Measurements from ENCODE around the gene CHM. TPM values are rescaled to one million over a fixed set of nuclear protein-coding genes. Genes with fewer than 3 reads are reported as not detected.
"Not testable (repeated sequence)": the region's sequence is repeated elsewhere in the genome, so short reads cannot be mapped to it uniquely, and the experiment has no call there.

The CHM gene
- total RNA-seq, 2 experiments from 2014 or later = 12.5 to 19.3 TPM

GRCh38 chrX:85916656-85917280, 130.6 kb downstream of the CHM start:
- H3K36me3 Mint-ChIP-seq = peaks cover 16% of the 10 kb centered on the region
- H3K27me3 Mint-ChIP-seq; H3K4me1 Mint-ChIP-seq; H3K27ac Mint-ChIP-seq; CTCF ChIA-PET; H3K9me3 Mint-ChIP-seq (ENCODE audit: low read depth); ATAC-seq; H3K4me3 Mint-ChIP-seq; DNase-seq: not testable (repeated sequence)

- DNase-seq (no peak), ATAC-seq (no peak)
- Mint-ChIP-seq H3K4me1 (no peaks in the 10 kb centered on the region), H3K27me3 (no peaks in the 10 kb centered on the region), H3K36me3 (peaks cover 15% of the 10 kb centered on the region), H3K27ac (no peak overlapping the region), H3K9me3 (ENCODE audit: low read depth) (peaks cover 6% of the 10 kb centered on the region), H3K4me3 (no peak overlapping the region)
- CTCF ChIA-PET = no interaction called here
Measured at GRCh38 chrX:85914431-85914830, 132.9 kb downstream of the CHM start.

- Mint-ChIP-seq H3K36me3 (peaks cover 4% of the 10 kb centered on the region), H3K27me3 (no peaks in the 10 kb centered on the region), H3K9me3 (ENCODE audit: low read depth) (no peaks in the 10 kb centered on the region), H3K27ac (no peak overlapping the region), H3K4me3 (no peak overlapping the region), H3K4me1 (no peaks in the 10 kb centered on the region)
- CTCF ChIA-PET = no interaction called here
- ATAC-seq (no peak), DNase-seq (no peak)
Measured at GRCh38 chrX:85907316-85907715, 140.0 kb downstream of the CHM start.

- Mint-ChIP-seq H3K4me1 (no peaks in the 10 kb centered on the region), H3K9me3 (ENCODE audit: low read depth) (no peaks in the 10 kb centered on the region), H3K36me3 (peaks cover 3% of the 10 kb centered on the region), H3K4me3 (no peak overlapping the region), H3K27ac (no peak overlapping the region), H3K27me3 (no peaks in the 10 kb centered on the region)
- DNase-seq = no peak
- CTCF ChIA-PET = no interaction called here
- no peak for ATAC-seq
Measured at GRCh38 chrX:85906399-85906798, 141.0 kb downstream of the CHM start.

GRCh38 chrX:85905851-85906250, 141.5 kb downstream of the CHM start:
- Mint-ChIP-seq H3K27ac (no peak overlapping the region), H3K36me3 (peaks cover 3% of the 10 kb centered on the region), H3K4me1 (no peaks in the 10 kb centered on the region), H3K9me3 (ENCODE audit: low read depth) (no peaks in the 10 kb centered on the region), H3K27me3 (no peaks in the 10 kb centered on the region), H3K4me3 (no peak overlapping the region)
- ATAC-seq = no peak
- CTCF ChIA-PET = no interaction called here
- DNase-seq = no peak

GRCh38 chrX:85903692-85904471, 143.5 kb downstream of the CHM start:
- no peak overlapping the region for H3K4me3 Mint-ChIP-seq
- peaks cover 3% of the 10 kb centered on the region for H3K36me3 Mint-ChIP-seq
- CTCF ChIA-PET = no interaction called here
- no peaks in the 10 kb centered on the region for H3K9me3 Mint-ChIP-seq (ENCODE audit: low read depth)
- no peaks in the 10 kb centered on the region for H3K4me1 Mint-ChIP-seq
- no peak overlapping the region for H3K27ac Mint-ChIP-seq
- DNase-seq = no peak
- no peaks in the 10 kb centered on the region for H3K27me3 Mint-ChIP-seq
- no peak for ATAC-seq

GRCh38 chrX:85897362-85898126, 149.8 kb downstream of the CHM start:
- Mint-ChIP-seq H3K4me3 (no peak overlapping the region), H3K36me3 (peaks cover 14% of the 10 kb centered on the region), H3K27ac (no peak overlapping the region), H3K27me3 (no peaks in the 10 kb centered on the region), H3K9me3 (ENCODE audit: low read depth) (peaks cover 2% of the 10 kb centered on the region), H3K4me1 (no peaks in the 10 kb centered on the region)
- CTCF ChIA-PET = no interaction called here
- ATAC-seq (no peak), DNase-seq (no peak)

- no peaks in the 10 kb centered on the region for H3K9me3 Mint-ChIP-seq (ENCODE audit: low read depth)
- no peaks in the 10 kb centered on the region for H3K4me1 Mint-ChIP-seq
- H3K27ac Mint-ChIP-seq = no peak overlapping the region
- H3K27me3 Mint-ChIP-seq = no peaks in the 10 kb centered on the region
- no peak for DNase-seq
- CTCF ChIA-PET = no interaction called here
- no peak for ATAC-seq
- H3K4me3 Mint-ChIP-seq = no peak overlapping the region
- peaks cover 7% of the 10 kb centered on the region for H3K36me3 Mint-ChIP-seq
Measured at GRCh38 chrX:85882601-85883000, 164.8 kb downstream of the CHM start.

GRCh38 chrX:85870585-85870984, 176.8 kb downstream of the CHM start:
- Mint-ChIP-seq H3K36me3 (peaks cover 37% of the 10 kb centered on the region), H3K27ac (no peak overlapping the region), H3K9me3 (ENCODE audit: low read depth) (no peaks in the 10 kb centered on the region), H3K27me3 (no peaks in the 10 kb centered on the region), H3K4me3 (no peak overlapping the region), H3K4me1 (no peaks in the 10 kb centered on the region)
- DNase-seq (no peak), ATAC-seq (no peak)
- CTCF ChIA-PET = no interaction called here

- no peaks in the 10 kb centered on the region for H3K9me3 Mint-ChIP-seq (ENCODE audit: low read depth)
- H3K27ac Mint-ChIP-seq = no peak overlapping the region
- no peaks in the 10 kb centered on the region for H3K27me3 Mint-ChIP-seq
- CTCF ChIA-PET = no interaction called here
- DNase-seq (no peak), ATAC-seq (no peak)
- peaks cover 48% of the 10 kb centered on the region for H3K36me3 Mint-ChIP-seq
- no peaks in the 10 kb centered on the region for H3K4me1 Mint-ChIP-seq
- H3K4me3 Mint-ChIP-seq = no peak overlapping the region
Measured at GRCh38 chrX:85865324-85865723, 182.0 kb downstream of the CHM start.

GRCh38 chrX:85859426-85859825, 187.9 kb downstream of the CHM start:
- H3K27me3 Mint-ChIP-seq = no peaks in the 10 kb centered on the region
- CTCF ChIA-PET = no interaction called here
- no peaks in the 10 kb centered on the region for H3K9me3 Mint-ChIP-seq (ENCODE audit: low read depth)

GRCh38 chrX:85851418-85851817, 195.9 kb downstream of the CHM start:
- no peaks in the 10 kb centered on the region for H3K36me3 Mint-ChIP-seq

More at GRCh38 chrX:85859426-85859825, 187.9 kb downstream of the CHM start:
- H3K4me1 Mint-ChIP-seq = no peaks in the 10 kb centered on the region
- H3K27ac Mint-ChIP-seq = no peak overlapping the region
- peaks cover 5% of the 10 kb centered on the region for H3K36me3 Mint-ChIP-seq
- DNase-seq (no peak), ATAC-seq (no peak)
- no peak overlapping the region for H3K4me3 Mint-ChIP-seq

GRCh38 chrX:85836868-85837267, 210.5 kb downstream of the CHM start:
- CTCF ChIA-PET = no interaction called here
- H3K9me3 Mint-ChIP-seq (ENCODE audit: low read depth) = no peaks in the 10 kb centered on the region
- H3K27me3 Mint-ChIP-seq = no peaks in the 10 kb centered on the region
- no peak for ATAC-seq
- no peak for DNase-seq
- no peak overlapping the region for H3K4me3 Mint-ChIP-seq
- no peaks in the 10 kb centered on the region for H3K4me1 Mint-ChIP-seq
- no peak overlapping the region for H3K27ac Mint-ChIP-seq
- no peaks in the 10 kb centered on the region for H3K36me3 Mint-ChIP-seq

More at GRCh38 chrX:85851418-85851817, 195.9 kb downstream of the CHM start:
- H3K9me3 Mint-ChIP-seq (ENCODE audit: low read depth) = peaks cover 2% of the 10 kb centered on the region
- H3K4me1 Mint-ChIP-seq = no peaks in the 10 kb centered on the region
- CTCF ChIA-PET = no interaction called here
- ATAC-seq (no peak), DNase-seq (no peak)
- no peak overlapping the region for H3K4me3 Mint-ChIP-seq
- no peak overlapping the region for H3K27ac Mint-ChIP-seq
- no peaks in the 10 kb centered on the region for H3K27me3 Mint-ChIP-seq

- H3K4me1 Mint-ChIP-seq = no peaks in the 10 kb centered on the region
- no peak overlapping the region for H3K27ac Mint-ChIP-seq
- no peak for DNase-seq
- H3K36me3 Mint-ChIP-seq = no peaks in the 10 kb centered on the region
- H3K4me3 Mint-ChIP-seq = no peak overlapping the region
- no peaks in the 10 kb centered on the region for H3K9me3 Mint-ChIP-seq (ENCODE audit: low read depth)
- ATAC-seq = no peak
- CTCF ChIA-PET = no interaction called here
- H3K27me3 Mint-ChIP-seq = no peaks in the 10 kb centered on the region
Measured at GRCh38 chrX:85828771-85829170, 218.6 kb downstream of the CHM start.
